Fibroblast of lung (primary cell): ENCODE results near the gene MTM1. TPM values are rescaled to one million over a fixed set of nuclear protein-coding genes. Genes with fewer than 3 reads are reported as not detected.

Experiments
- DNase-seq, 2 donors: peaks; one replicate each; pipeline versions ENCODE4 v3.0.0 to v3.0.0-alpha.2; 2010; ENCODE audit warnings: low read depth in 2 of 2
- H2AFZ ChIP-seq: 2 replicates; pipeline ENCODE4 v1.5.1; 2012; ENCODE audit warnings: low read length, control low read depth, inconsistent platforms
- H3K27ac ChIP-seq: 2 replicates; pipeline ENCODE4 v1.5.1; 2011; ENCODE audit warnings: low read length, control low read depth; ENCODE audit not compliant: insufficient read depth
- H3K27me3 ChIP-seq: 2 replicates; pipeline ENCODE4 v1.5.1; 2011; ENCODE audit warnings: mild to moderate bottlenecking, low read length; ENCODE audit not compliant: control insufficient read depth, insufficient read depth
- H3K36me3 ChIP-seq: 2 replicates; pipeline ENCODE4 v1.5.1; 2011; ENCODE audit warnings: low read length; ENCODE audit not compliant: control insufficient read depth, insufficient read depth
- H3K4me1 ChIP-seq: 2 replicates; pipeline ENCODE4 v1.5.1; 2011; ENCODE audit warnings: low read length; ENCODE audit not compliant: control insufficient read depth, insufficient read depth; ENCODE audit errors: extremely low read depth
- H3K4me2 ChIP-seq: 2 replicates; pipeline ENCODE4 v1.5.1; 2011; ENCODE audit warnings: low read length, control low read depth; ENCODE audit not compliant: insufficient read depth; ENCODE audit errors: extremely low read depth
- H3K4me3 ChIP-seq, 4 experiments: fragments of 200-600 bp in 1 of 4; sonication (generic) in 1 of 4; replicated peaks in 1 of 4; 2 replicates each; pipeline ENCODE4 v1.5.1; 2011 to 2016; ENCODE audit warnings: low read length in 4 of 4, low read depth in 3 of 4, mild to moderate bottlenecking in 3 of 4, control low read depth in 2 of 4, inconsistent platforms in 1 of 4, mixed read lengths in 1 of 4; ENCODE audit not compliant: insufficient read depth in 1 of 4; ENCODE audit errors: control extremely low read depth in 1 of 4
- H3K79me2 ChIP-seq: 2 replicates; pipeline ENCODE4 v1.5.1; 2012; ENCODE audit warnings: mild to moderate bottlenecking, low read length, inconsistent platforms; ENCODE audit not compliant: control insufficient read depth, insufficient read depth
- H3K9ac ChIP-seq: 2 replicates; pipeline ENCODE4 v1.5.1; 2011; ENCODE audit warnings: mild to moderate bottlenecking, low read length, control low read depth; ENCODE audit not compliant: insufficient read depth
- H3K9me3 ChIP-seq: 2 replicates; pipeline ENCODE4 v1.5.1; 2012; ENCODE audit warnings: low read depth, low read length; ENCODE audit not compliant: control insufficient read depth, insufficient read depth
- H4K20me1 ChIP-seq: 2 replicates; pipeline ENCODE4 v1.5.1; 2011; ENCODE audit warnings: low read length; ENCODE audit not compliant: control insufficient read depth, insufficient read depth; ENCODE audit errors: extremely low read depth
- EZH2 ChIP-seq: IDR thresholded peaks from 2 replicates; pipeline ENCODE4 v1.5.1; 2012; ENCODE audit warnings: low read length, control low read depth, mild to moderate bottlenecking; ENCODE audit errors: missing control alignments
- polyA plus RNA-seq, 2 donors: library from polyadenylated mRNA; depleted of rRNA in 1 of 2; stranded (reverse) in 1 of 2; unstranded in 1 of 2; fragments of >200 nt; gene quantifications; 2 replicates each; pipeline ENCODE4 v1.2.1, GENCODE V29; 2011 to 2012; ENCODE audit warnings: missing spikeins in 1 of 2
- total RNA-seq: library from RNA; depleted of rRNA; stranded (reverse); fragments of >200 nt; gene quantifications from 2 replicates; pipeline ENCODE4 v1.2.1, GENCODE V29; 2014
- TF ChIP-seq, protein P1 (sequence below), 2 donors: IDR thresholded peaks in 1 of 2; conservative IDR thresholded peaks in 1 of 2; 1 replicate in 1 of 2; 2 replicates in 1 of 2; pipeline ENCODE4 v1.5.1; 2011 to 2012; ENCODE audit warnings: low read length in 2 of 2, control low read depth in 1 of 2, inconsistent platforms in 1 of 2, low read depth in 1 of 2, mild to moderate bottlenecking in 1 of 2

MTM1 gene
- total and polyA plus RNA-seq, 2 donors (not counting 1 experiment from before 2014, with no cell fraction given) = 5.0 to 15.2 TPM

DNA sequence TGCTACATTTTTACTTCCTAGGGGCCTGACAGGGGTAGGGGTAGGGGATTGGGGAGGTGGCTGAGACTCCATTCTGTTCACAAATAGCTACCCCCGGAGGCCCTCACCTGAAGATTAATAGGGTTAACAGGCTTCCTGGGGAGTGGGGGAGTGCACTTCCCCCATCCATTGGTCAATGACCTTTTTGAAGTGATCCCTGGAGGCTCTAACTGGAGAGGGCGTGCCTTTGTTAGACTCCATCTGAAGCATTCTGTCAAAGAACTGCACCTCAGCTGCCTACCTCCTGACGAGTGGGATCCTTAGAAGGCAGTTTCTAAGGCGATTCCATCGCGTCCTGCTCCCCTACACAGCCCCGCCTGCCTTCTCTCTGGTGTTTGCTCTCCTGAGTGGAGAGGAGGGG lies 10.0 kb upstream of the MTM1 start:
- DNase-seq = no peak
- Histone ChIP-seq H3K4me3 (no peak overlapping the region), H3K9ac (no peak overlapping the region), H4K20me1 (no peaks in the 10 kb centered on the region), H3K4me2 (no peak overlapping the region), H3K36me3 (no peaks in the 10 kb centered on the region), H3K27ac (no peak overlapping the region), H2AFZ (no peak overlapping the region), H3K79me2 (no peaks in the 10 kb centered on the region), H3K27me3 (no peaks in the 10 kb centered on the region), H3K4me1 (no peaks in the 10 kb centered on the region), H3K9me3 (no peaks in the 10 kb centered on the region)
- TF ChIP-seq, protein P1, sequence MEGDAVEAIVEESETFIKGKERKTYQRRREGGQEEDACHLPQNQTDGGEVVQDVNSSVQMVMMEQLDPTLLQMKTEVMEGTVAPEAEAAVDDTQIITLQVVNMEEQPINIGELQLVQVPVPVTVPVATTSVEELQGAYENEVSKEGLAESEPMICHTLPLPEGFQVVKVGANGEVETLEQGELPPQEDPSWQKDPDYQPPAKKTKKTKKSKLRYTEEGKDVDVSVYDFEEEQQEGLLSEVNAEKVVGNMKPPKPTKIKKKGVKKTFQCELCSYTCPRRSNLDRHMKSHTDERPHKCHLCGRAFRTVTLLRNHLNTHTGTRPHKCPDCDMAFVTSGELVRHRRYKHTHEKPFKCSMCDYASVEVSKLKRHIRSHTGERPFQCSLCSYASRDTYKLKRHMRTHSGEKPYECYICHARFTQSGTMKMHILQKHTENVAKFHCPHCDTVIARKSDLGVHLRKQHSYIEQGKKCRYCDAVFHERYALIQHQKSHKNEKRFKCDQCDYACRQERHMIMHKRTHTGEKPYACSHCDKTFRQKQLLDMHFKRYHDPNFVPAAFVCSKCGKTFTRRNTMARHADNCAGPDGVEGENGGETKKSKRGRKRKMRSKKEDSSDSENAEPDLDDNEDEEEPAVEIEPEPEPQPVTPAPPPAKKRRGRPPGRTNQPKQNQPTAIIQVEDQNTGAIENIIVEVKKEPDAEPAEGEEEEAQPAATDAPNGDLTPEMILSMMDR (conservative IDR thresholded peaks at IDR 0.05 in 1 of 2, IDR thresholded peaks at IDR 0.05 in 1 of 2; ENCODE audit: low read depth in 1 of 2, low read length in 2 of 2) = no peak
- TF ChIP-seq EZH2 = no peak

DNA sequence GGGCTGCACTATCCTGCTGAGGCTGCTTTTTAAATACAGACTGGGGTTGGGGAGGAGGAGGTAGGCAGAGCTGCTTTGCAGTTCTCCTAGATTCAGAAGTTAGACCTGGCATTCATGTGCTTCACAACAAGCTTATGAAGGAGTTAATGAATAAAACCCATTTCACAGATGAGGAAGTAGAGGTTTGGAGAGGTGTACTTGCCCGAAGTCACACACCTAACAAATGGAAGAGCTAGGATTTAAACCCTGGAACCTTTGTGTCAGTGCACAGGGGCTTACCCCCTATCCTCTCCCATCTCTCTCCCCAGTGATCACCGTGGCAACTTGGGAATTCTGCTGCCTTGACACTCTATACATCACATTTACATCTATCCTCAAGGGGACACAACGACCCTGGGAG lies 3.6 kb upstream of the MTM1 start:
- no peaks in the 10 kb centered on the region for H4K20me1 ChIP-seq
- no peak overlapping the region for H2AFZ ChIP-seq
- H3K36me3 ChIP-seq = no peaks in the 10 kb centered on the region
- H3K9ac ChIP-seq = no peak overlapping the region
- no peak overlapping the region for H3K4me2 ChIP-seq
- H3K4me1 ChIP-seq = no peaks in the 10 kb centered on the region
- H3K27ac ChIP-seq = no peak overlapping the region
- DNase-seq = no peak
- no peaks in the 10 kb centered on the region for H3K9me3 ChIP-seq
- peaks cover 2% of the 10 kb centered on the region for H3K79me2 ChIP-seq
- TF ChIP-seq, protein P1 (conservative IDR thresholded peaks at IDR 0.05 in 1 of 2, IDR thresholded peaks at IDR 0.05 in 1 of 2; ENCODE audit: low read depth in 1 of 2, low read length in 2 of 2) = no peak
- no peak for TF ChIP-seq EZH2
- H3K4me3 ChIP-seq = no peak overlapping the region
- H3K27me3 ChIP-seq = no peaks in the 10 kb centered on the region

DNA sequence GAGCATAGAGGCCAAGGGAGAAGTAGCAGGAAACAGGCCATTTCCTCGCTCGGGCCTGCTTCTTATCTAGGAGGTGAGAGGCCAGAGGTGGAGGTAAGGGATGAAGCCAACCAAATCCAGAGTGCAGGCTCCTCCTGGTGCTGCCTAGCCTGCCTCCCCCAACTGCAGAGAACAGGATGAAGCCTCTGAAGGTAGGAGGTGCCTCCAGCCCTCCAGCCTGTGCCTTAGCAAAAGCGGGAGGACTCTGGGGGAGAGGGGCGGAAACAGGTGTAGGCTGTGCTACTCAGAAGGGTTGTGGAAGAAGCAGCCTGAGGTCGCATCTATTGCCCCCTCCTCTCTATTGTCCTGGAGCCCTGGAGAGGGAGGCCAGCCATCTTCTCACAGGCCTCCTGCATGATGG lies 2.9 kb upstream of the MTM1 start:
- H2AFZ ChIP-seq = no peak overlapping the region

More for the DNA sequence above, 2.9 kb upstream of the MTM1 start:
- Histone ChIP-seq H3K4me1 (no peaks in the 10 kb centered on the region), H3K79me2 (peaks cover 3% of the 10 kb centered on the region), H3K36me3 (no peaks in the 10 kb centered on the region), H3K9me3 (no peaks in the 10 kb centered on the region), H3K27me3 (no peaks in the 10 kb centered on the region), H3K9ac (no peak overlapping the region), H4K20me1 (no peaks in the 10 kb centered on the region), H3K4me3 (no peak overlapping the region), H3K4me2 (no peak overlapping the region), H3K27ac (no peak overlapping the region)
- TF ChIP-seq, protein P1 (conservative IDR thresholded peaks at IDR 0.05 in 1 of 2, IDR thresholded peaks at IDR 0.05 in 1 of 2; ENCODE audit: low read depth in 1 of 2, low read length in 2 of 2) = no peak
- TF ChIP-seq EZH2 = no peak
- no peak for DNase-seq
